ENCODE results near the gene CDH4.

Gene CDH4

DNA sequence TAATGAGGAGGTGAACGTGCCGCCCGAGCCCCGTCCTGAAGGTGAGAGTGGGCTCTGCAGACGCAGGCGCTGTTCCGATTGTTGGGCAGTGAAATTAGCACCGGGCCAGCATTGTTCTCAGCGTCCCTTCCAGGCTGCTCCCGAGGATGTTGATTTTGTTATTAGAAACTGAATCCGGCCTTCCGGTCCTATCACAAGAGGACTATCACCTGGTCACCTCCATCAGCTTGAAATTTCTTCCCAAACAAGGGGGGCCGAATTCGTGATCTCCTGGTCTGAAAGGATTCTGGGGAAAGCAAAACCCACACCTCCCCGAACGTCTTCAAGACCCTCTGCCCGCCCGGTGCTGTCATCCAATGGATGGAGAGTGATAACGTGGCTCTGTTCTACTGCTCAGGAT is 627.6 kb downstream of the CDH4 start:
- DNase-seq: no peak

DNA sequence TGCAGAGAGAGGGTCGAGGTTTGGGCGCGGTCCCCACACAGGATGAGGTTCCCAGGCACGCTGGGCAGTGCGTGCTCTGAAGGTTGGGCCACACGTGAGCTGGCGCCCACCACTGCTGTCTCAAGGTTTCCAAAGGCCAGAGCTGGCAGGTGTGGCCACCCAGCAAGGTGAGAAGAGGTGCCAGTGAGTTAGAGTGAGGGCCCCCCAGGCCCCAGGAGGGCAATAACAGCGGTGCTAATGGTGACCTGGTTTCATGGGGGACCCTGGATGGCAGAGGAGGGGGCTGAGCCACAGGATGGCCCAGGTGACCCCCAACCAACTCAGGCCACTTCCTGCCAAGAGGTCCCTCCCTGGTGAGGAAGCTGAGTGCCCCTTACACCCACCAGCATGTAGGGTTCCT is 628.6 kb downstream of the CDH4 start:
- DNase-seq: no peak

- no peak for DNase-seq
Measured at GRCh38 chr20:61881416-61881815, 629.4 kb downstream of the CDH4 start.

DNA sequence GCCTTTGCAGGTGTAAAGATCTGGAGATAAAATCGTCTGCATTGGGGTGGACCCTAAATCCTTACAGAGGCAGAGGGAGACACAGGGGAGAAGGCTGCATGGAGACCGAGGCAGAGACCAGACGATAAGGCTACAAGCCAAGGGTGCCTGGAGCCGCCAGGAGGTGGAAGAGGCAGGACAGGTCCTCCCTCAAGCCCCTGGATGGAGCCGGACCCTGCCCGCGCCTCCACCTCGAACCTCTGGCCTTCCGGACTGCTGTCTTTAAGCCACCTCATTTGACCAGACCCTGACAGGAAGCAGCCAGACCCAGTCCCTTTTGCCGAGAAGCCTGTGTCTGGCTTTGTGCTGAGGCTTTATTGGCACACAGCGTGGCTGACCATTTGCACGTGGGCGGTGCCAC is 629.8 kb downstream of the CDH4 start:
- no peak for DNase-seq

DNA sequence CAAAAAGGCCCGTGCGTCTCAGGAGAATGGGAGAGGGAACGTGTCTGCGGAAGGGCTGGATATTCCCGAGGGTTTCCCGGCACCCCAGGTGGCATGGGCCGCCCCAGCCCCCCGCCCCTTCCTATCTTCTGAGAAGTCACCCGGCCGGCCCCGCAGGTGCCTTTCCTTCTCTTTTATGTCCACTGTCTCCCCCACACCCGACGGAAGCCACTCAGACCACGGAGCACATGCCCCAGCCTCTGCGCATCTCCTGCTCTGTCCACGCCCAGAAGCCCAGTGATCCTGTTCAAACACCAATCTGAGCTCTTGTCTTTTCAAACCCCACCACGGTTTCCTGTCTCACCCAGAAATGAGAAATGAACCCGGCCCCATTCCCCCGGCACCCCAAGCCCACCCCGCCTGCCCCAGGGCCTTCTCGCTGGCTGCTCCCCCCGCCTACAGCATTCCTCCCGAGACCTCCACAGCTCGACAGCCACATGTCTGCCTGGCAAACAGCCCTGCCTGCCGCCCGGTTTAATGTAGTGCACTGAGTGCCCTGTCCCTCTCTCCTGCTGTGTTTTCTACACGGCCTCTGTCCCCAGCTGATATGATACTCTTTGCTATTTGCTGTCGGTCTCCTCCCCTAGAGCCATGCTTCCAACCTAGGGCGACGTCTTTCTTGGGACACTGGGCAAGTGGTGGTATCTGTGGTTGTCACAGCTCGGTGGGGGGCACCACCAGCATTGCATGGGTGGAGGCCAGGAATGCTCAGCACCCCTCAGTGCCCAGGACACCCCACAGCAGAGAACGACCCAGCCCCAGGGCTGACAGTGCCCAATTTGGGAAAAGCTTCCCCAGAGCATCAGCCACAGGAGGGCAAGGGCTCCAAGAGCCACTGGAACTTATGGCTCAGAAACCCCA is 630.9 kb downstream of the CDH4 start:
- DNase-seq: no peak

DNA sequence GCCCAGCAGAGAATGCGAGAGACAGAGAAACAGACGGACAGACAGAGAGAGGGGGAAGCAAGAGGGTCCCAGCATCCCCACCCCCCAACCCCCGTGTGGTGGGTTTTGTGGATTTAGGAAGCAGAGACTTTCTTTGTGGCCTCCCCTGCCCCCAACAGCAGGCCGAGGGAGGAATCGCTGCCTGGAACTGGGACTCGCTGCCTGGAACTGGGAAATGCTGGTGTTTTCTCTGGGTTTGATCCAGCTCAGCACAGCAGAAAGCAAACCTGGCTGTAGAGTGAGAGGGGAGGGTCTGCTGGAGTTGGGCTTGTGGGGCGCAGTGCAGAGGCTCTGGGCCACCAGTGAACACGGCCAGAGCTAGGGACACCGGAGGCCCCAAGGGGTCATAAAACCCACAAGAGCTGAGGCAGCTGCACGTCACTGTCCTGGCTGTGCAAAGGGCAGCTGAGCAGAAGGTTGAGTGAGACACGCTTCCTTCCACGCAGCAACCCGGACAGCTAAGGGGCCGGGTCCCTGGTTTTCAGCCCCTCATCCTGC is 631.9 kb downstream of the CDH4 start:
- no peak for DNase-seq

DNA sequence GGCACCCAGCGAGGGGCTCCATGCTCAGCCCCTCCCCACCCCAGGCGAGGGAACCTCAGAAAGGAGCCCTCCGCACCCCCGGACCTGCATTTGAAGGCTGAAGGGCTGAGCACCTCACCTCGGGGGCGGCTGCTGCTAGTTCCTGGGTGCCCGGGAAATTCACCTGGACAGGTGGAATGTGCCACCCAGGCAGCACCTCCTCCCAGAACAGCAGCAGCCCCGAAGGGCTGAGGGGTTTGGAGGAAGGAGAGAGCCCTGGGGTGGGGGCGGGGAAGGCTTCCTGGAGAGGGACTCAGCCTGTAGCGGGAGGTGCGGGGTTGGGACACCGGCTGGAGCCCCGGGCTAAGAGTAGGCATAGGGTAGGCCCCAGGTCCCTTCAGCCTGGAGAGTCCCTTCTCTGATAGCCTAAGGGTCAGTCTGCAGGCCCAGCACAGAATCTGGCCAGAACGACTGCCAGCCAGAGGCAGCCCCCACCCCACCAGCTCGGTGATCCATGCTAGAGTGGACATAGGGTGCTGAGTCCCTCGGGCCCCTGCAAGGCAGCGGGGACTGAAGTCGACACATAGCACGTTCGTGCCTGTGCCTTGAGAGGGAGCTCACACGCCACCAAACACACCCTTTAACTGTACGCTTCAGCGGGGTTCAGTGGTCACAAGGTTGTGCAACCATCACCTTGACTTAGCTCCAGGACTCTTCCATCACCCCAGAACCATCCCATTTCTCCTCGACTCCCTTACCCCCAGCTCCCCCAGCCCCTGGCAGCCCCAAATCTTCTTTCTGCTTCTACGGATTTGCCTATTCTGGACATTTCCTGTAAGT is 632.7 kb downstream of the CDH4 start:
- DNase-seq: no peak

DNA sequence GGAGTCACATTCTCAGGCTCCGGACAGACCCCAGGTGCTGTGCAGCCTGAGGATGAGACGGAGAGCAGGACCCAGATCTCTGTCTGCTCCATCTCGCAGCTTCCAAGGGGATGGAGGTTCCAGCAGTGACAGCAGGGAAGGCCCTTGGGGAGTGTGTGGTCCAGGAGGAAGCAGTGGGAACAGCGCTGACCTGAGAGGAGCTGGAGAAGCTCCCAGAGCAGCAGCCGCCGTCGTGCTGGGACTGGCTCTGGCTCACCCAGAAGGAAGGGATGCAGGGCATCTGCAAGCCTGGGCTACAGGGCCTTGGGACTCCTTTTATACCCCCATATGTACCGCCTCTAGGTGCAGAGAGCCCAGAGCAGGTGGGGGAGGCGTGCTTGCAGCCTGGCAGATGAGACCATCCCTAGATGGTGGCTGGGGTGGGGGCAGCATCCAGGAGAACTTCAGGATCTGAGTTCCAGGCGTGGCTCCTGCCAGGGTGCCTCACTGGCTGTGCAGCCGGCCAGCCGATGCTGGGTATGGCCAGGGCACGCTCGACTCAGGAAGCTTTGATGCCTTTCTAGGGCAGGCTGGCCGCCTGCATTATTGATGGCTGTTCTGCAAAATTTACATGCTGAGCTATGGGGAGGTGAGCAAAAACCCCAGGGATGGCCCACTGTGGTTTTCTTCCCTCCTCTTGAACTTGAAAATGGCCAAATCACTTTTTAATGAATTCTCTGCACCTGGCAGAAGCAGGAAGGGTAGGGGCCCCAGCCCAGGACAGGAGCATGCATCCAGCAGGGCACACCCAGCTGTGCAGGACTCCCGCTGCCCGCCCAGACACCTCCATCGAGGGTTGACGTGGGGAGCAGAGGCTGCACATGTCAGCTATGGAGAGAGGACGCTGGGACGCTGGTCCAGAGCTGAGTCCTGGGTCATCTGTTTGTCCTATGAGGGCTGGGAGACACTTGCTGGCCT is 634.0 kb downstream of the CDH4 start:
- DNase-seq: no peak

DNA sequence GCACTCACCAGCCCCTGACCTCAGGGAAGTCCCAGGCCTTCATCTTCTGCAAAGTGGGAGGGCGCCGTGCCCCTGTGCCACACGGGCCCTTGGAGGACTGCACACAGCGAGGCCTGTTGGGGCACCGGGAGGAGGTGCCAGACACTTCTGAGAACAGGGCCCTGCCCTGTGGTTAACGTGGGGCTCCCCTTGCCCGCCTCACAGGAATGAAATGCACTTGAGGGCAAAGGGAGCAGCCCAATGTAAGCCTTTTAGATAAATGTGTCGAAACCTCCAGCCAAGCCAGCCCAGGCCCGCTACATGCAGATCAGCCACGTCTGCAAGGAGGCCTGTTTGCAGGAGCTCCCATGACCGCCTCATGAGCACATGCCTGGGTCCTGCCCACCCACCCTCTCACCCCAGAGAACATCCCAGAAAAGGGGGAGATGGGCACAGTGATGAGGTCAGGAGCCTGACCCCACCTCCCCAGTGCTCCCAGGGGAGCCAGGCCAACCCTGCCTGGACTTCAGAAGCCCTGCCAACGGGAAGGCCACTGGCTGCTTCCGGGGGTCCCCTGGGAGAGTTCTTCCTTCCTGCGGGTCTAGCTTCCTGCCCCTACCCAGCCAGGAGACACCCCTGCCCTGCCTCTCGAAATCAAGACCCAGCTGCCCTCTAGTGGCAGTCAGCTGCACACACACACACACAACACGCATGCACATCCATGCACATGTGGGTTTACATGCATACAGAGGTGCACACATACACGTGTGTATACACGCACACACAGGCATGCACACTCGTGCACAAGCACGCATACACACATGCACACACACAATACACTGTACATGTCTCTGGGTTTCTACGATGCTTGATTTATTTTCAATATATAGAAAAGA is 634.9 kb downstream of the CDH4 start:
- peak; percentile 39 for DNase-seq

DNA sequence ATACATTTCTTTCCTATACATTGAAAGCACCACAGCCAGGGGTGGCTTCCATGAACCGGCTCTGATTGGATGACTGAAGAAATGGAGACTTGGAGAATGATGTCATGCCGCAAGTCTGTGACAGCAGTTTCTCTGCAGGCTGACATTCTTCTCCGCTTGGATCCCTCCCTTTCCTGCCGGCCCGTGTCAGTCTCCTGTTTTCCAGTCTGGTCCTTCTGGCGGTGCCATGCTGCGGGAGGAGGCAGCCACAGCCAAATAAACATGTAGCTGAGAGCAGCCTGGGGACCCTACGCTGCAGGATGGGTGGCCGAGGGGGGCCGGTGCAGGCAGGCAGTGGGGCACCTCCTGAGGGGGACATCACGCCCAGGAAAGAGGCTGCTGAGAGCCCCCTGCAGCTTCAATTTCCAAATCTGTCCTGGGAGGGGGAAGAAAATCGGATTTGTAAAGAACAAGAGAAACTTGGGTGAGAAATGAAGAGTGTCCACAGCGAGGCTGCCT is 635.6 kb downstream of the CDH4 start:
- no peak for DNase-seq

DNA sequence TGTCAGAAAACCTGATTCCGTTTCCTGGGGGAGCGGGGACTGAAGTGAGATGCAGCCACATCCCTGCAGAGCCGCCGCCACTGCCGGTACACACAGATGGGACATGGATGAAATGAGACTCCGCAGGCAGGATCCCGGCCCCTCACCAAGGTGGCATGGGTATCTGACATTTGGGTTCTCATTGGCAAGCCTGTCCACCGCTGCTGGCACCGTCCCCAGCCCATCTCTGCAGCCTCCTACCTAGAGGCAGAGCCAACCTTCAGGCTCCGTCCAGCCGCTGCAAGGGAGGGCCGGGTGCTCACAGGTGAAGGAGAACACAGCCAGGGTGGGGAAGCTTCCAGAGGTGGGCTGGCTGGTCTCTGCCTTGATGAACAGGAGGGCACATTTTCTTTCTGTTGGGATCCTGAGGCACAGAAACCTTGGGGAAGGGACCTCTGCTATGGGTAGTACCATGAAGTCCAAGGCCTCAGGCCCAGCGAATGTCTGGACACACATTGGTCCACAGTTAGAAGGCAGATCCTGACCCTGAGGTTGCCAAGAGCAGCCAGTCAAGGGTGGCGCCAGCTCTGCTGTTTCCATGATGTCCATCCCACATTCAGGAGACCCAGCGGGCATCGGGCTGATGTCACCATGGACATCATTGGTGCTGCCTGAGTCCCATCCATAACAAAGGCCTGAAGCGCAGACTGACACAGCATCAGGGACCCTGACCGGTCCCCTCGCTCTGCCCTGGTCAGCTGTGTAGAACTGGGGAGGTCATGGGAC is 636.2 kb downstream of the CDH4 start:
- DNase-seq: no peak

- no peak for DNase-seq
Measured at GRCh38 chr20:61889659-61890058, 637.6 kb downstream of the CDH4 start.

DNA sequence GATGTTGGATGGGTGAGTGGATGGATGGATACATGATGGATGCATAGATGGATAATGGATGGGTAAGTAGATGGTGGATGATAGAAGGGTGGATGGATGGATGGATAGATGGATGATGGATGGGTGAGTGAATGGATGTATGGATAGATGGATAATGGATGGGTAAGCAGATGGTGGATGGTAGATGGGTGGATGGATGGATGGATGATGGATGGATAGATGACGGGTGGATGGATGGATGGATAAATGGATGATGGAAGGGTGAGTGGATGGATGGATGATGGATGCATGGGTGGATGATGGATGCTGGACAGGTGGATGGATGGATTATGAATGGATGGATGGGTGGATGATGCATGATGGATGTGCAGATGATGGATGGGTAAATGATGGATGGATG is 638.1 kb downstream of the CDH4 start:
- DNase-seq: no peak

DNA sequence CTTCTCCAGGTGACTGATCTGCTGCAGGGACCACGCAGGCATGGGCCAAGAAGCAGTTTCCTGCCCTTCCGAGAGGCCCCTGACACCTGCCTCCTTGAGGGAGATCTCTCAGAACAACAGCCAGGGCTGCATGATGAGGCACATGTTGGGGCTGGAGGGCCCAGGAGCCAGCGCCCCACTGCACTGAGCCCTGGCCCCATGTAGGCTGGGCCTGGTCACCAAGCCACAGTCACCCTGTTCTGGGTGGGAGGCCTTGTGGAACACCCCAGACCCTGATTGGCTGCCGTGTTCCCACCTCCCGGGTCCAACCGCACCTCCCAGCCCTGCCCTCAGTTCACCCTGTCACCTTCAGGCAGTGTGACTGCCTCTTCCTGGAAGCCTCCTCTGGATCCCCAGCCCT is 639.4 kb downstream of the CDH4 start:
- no peak for DNase-seq

- DNase-seq: no peak
Measured at GRCh38 chr20:61891916-61892649, 640.0 kb downstream of the CDH4 start.

DNA sequence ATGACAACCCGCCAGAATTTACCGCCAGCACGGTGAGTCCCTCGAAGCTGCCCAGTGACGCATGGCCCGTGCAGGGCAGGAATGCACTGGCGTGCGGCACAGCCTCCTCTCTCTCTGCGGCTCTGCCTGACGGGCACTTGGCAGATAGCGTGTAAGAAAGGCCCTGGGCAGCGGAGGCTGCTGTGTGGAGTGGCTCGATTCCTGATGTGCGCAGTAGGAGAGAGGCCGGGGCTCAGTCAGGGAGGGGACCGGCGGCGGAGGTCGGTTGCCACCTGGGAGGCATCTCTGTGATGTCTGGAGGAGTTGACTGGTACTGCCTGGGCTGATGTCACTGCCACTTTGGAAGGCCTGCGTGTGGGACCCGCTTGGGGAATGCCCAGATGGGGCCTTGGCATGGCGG is 643.0 kb downstream of the CDH4 start:
- no peak for DNase-seq

GRCh38 chr20:61895686-61896057 is 643.6 kb downstream of the CDH4 start:
- DNase-seq: no peak

- DNase-seq: peak; percentile 11
Measured at GRCh38 chr20:61896058-61896961, 644.2 kb downstream of the CDH4 start.
